H9 (cell line): ENCODE measurements around the gene ART3. TPM values are rescaled to one million over a fixed set of nuclear protein-coding genes. Genes with fewer than 3 reads are reported as not detected.

Experiments used
- DNase-seq: peaks from one replicate; pipeline ENCODE4 v3.0.0-alpha.2; 2017
- H2AFZ ChIP-seq: one replicate; pipeline ENCODE4 v1.6.1; 2013; ENCODE audit warnings: mild to moderate bottlenecking, low read length, control low read depth, moderate library complexity
- H2AK5ac ChIP-seq: 2 replicates; pipeline ENCODE4 v1.6.1; 2013; ENCODE audit warnings: low read length, control low read depth, mixed read lengths; ENCODE audit not compliant: insufficient read length
- H2BK120ac ChIP-seq: one replicate; pipeline ENCODE4 v1.6.1; 2013; ENCODE audit warnings: low read depth, mild to moderate bottlenecking, low read length, control low read depth, inconsistent platforms; ENCODE audit not compliant: poor library complexity, severe bottlenecking
- H2BK12ac ChIP-seq: 2 replicates; pipeline ENCODE4 v1.6.1; 2013; ENCODE audit warnings: low read length, control low read depth, mixed read lengths, low read depth; ENCODE audit not compliant: insufficient read length
- H2BK15ac ChIP-seq: 2 replicates; pipeline ENCODE4 v1.6.1; 2013; ENCODE audit warnings: low read depth, low read length, control low read depth
- H2BK20ac ChIP-seq: one replicate; pipeline ENCODE4 v1.6.1; 2013; ENCODE audit warnings: low read depth, mild to moderate bottlenecking, low read length, control low read depth, inconsistent platforms; ENCODE audit not compliant: poor library complexity, severe bottlenecking
- H2BK5ac ChIP-seq: 2 replicates; pipeline ENCODE4 v1.6.1; 2013; ENCODE audit warnings: low read length, control low read depth, mixed read lengths; ENCODE audit not compliant: insufficient read length
- H3K14ac ChIP-seq: 2 replicates; pipeline ENCODE4 v1.6.1; 2013; ENCODE audit warnings: low read length, control low read depth; ENCODE audit not compliant: insufficient read depth
- H3K18ac ChIP-seq: 2 replicates; pipeline ENCODE4 v1.6.1; 2013; ENCODE audit warnings: low read depth, mild to moderate bottlenecking, mixed read lengths, low read length, control low read depth; ENCODE audit not compliant: insufficient read length
- H3K23ac ChIP-seq: 2 replicates; pipeline ENCODE4 v1.6.1; 2013; ENCODE audit warnings: low read length, control low read depth, mixed read lengths, low read depth; ENCODE audit not compliant: insufficient read length
- H3K23me2 ChIP-seq: 2 replicates; pipeline ENCODE4 v1.6.1; 2013; ENCODE audit warnings: low read depth, mild to moderate bottlenecking, mixed read lengths, low read length, control low read depth; ENCODE audit not compliant: insufficient read length, poor library complexity, severe bottlenecking
- H3K27ac ChIP-seq: 2 replicates; pipeline ENCODE4 v1.5.1; 2013; ENCODE audit warnings: low read length, control low read depth, mixed read lengths, low read depth; ENCODE audit not compliant: insufficient read length
- H3K27me3 ChIP-seq: 2 replicates; pipeline ENCODE4 v1.6.1; 2013; ENCODE audit warnings: low read length, control low read depth, inconsistent platforms; ENCODE audit not compliant: insufficient read depth
- H3K4ac ChIP-seq: 2 replicates; pipeline ENCODE4 v1.6.1; 2013; ENCODE audit warnings: low read depth, mild to moderate bottlenecking, control low read depth, inconsistent platforms, low read length, moderate library complexity
- H3K4me1 ChIP-seq: 2 replicates; pipeline ENCODE4 v1.6.1; 2013; ENCODE audit warnings: low read length, control low read depth, inconsistent platforms; ENCODE audit not compliant: insufficient read depth
- H3K4me2 ChIP-seq: 2 replicates; pipeline ENCODE4 v1.6.1; 2013; ENCODE audit warnings: low read length, control low read depth, mixed read lengths; ENCODE audit not compliant: insufficient read length, insufficient read depth
- H3K56ac ChIP-seq: 2 replicates; pipeline ENCODE4 v1.6.1; 2013; ENCODE audit warnings: low read depth, mild to moderate bottlenecking, mixed read lengths, low read length, control low read depth; ENCODE audit not compliant: insufficient read length
- H3K79me1 ChIP-seq: 2 replicates; pipeline ENCODE4 v1.6.1; 2013; ENCODE audit warnings: low read depth, mild to moderate bottlenecking, moderate library complexity, low read length, control low read depth, inconsistent platforms; ENCODE audit not compliant: insufficient read depth, poor library complexity, severe bottlenecking
- H3K79me2 ChIP-seq: 2 replicates; pipeline ENCODE4 v1.6.1; 2013; ENCODE audit warnings: low read length, control low read depth, inconsistent platforms; ENCODE audit not compliant: insufficient read depth
- H3K9ac ChIP-seq: 2 replicates; pipeline ENCODE4 v1.6.1; 2013; ENCODE audit warnings: low read length, control low read depth, mixed read lengths; ENCODE audit not compliant: insufficient read length; ENCODE audit errors: extremely low read depth
- H3K9me3 ChIP-seq: one replicate; pipeline ENCODE4 v1.6.1; 2013; ENCODE audit warnings: low read depth, low read length, inconsistent platforms; ENCODE audit not compliant: control insufficient read depth
- H3T11ph ChIP-seq: one replicate; pipeline ENCODE4 v1.6.1; 2013; ENCODE audit warnings: mild to moderate bottlenecking, low read length, control low read depth, inconsistent platforms
- H4K20me1 ChIP-seq: one replicate; pipeline ENCODE4 v1.6.1; 2013; ENCODE audit not compliant: control insufficient read depth, insufficient read length, insufficient read depth
- H4K5ac ChIP-seq: 2 replicates; pipeline ENCODE4 v1.6.1; 2013; ENCODE audit warnings: low read depth, mild to moderate bottlenecking, mixed read lengths, low read length, control low read depth; ENCODE audit not compliant: insufficient read length
- H4K8ac ChIP-seq: replicated peaks from 2 replicates; pipeline ENCODE4 v1.6.1; 2013; ENCODE audit warnings: low read length, control low read depth, mixed read lengths, low read depth; ENCODE audit not compliant: insufficient read length
- H4K91ac ChIP-seq: 2 replicates; pipeline ENCODE4 v1.6.1; 2013; ENCODE audit warnings: low read depth, mild to moderate bottlenecking, moderate library complexity, mixed read lengths, low read length, control low read depth; ENCODE audit not compliant: insufficient read length
- H3K27ac Mint-ChIP-seq, 3 experiments: 2 replicates in 2 of 3; 3 replicates in 1 of 3; pipeline ENCODE4 v1.8.0; 2020 to 2021; ENCODE audit warnings: mixed read lengths in 3 of 3, mild to moderate bottlenecking in 1 of 3, moderate library complexity in 1 of 3
- H3K27me3 Mint-ChIP-seq: 2 replicates; pipeline ENCODE4 v1.8.0; 2021; ENCODE audit warnings: low read depth, mild to moderate bottlenecking, moderate library complexity, mixed read lengths
- H3K36me3 Mint-ChIP-seq, 3 experiments: 2 replicates in 2 of 3; 3 replicates in 1 of 3; pipeline ENCODE4 v1.8.0; 2020 to 2021; ENCODE audit warnings: low read depth in 3 of 3, mixed read lengths in 3 of 3; ENCODE audit not compliant: insufficient read depth in 1 of 3
- H3K4me1 Mint-ChIP-seq, 2 experiments: 2 replicates each; pipeline ENCODE4 v1.8.0; 2020; ENCODE audit warnings: mixed read lengths in 2 of 2
- H3K4me3 Mint-ChIP-seq, 2 experiments: 2 replicates in 1 of 2; 3 replicates in 1 of 2; pipeline ENCODE4 v1.8.0; 2020 to 2021; ENCODE audit warnings: mild to moderate bottlenecking in 2 of 2, mixed read lengths in 2 of 2, moderate library complexity in 1 of 2
- H3K9me3 Mint-ChIP-seq, 2 experiments: 2 replicates in 1 of 2; 3 replicates in 1 of 2; pipeline ENCODE4 v1.8.0; 2020; ENCODE audit warnings: mild to moderate bottlenecking in 2 of 2, mixed read lengths in 2 of 2, moderate library complexity in 1 of 2
- CTCF ChIP-seq: fragments of 200-600 bp; sonication (generic); conservative IDR thresholded peaks from 3 replicates; pipeline ENCODE4 v1.8.0; 2021; ENCODE audit warnings: antibody characterized with exemption, mild to moderate bottlenecking
- WGBS: extraction: QIAGEN DNeasy Blood & Tissue Kit; methylation state at CpG from one replicate; pipeline ENCODE4 v1.1.7; 2013; ENCODE audit warnings: missing lambda C conversion rate, low lambda C conversion rate, mixed read lengths; ENCODE audit not compliant: insufficient read length; ENCODE audit errors: extremely low coverage; 5-methylcytosine and 5-hydroxymethylcytosine counted together
- total RNA-seq: library from RNA; stranded (reverse); gene quantifications from 2 replicates; pipeline ENCODE4 v1.2.1, GENCODE V29; 2021

The ART3 gene
- total RNA-seq, 1 experiment from 2014 or later: 0.74 TPM

- H3K27me3 Mint-ChIP-seq: no peaks in the 10 kb centered on the region; the same call in 1 of the 2 replicates
- peak overlapping the region in 1 of 2 experiments; percentile 16; a peak in 2 of 5 replicates for H3K4me3 Mint-ChIP-seq
- no peak overlapping the region for H2BK120ac ChIP-seq
- peak; percentile 82 for TF ChIP-seq CTCF
- H4K5ac ChIP-seq: no peak overlapping the region
- H3K23me2 ChIP-seq: no peaks in the 10 kb centered on the region
- no peak overlapping the region for H4K91ac ChIP-seq
- no peak overlapping the region for H3K9ac ChIP-seq
- no peak overlapping the region for H3T11ph ChIP-seq
- no peaks in the 10 kb centered on the region for H3K27me3 ChIP-seq
- no peak overlapping the region for H3K14ac ChIP-seq
- no peak overlapping the region for H2BK5ac ChIP-seq
- H3K79me2 ChIP-seq: no peaks in the 10 kb centered on the region
- peak overlapping the region; percentile 5 for H3K4me2 ChIP-seq
- H2BK12ac ChIP-seq: no peak overlapping the region
- H3K27ac Mint-ChIP-seq: no peak overlapping the region
- H3K23ac ChIP-seq: no peak overlapping the region
- no peak overlapping the region for H3K4ac ChIP-seq
- H3K9me3 Mint-ChIP-seq: no peaks in the 10 kb centered on the region
- no peak overlapping the region for H3K18ac ChIP-seq
- no peak overlapping the region for H2BK20ac ChIP-seq
- H4K20me1 ChIP-seq: no peaks in the 10 kb centered on the region
- H2BK15ac ChIP-seq: no peak overlapping the region
- no peak overlapping the region for H2AK5ac ChIP-seq
- no peak overlapping the region for H3K56ac ChIP-seq
- H3K4me1 Mint-ChIP-seq: peaks cover 10 to 11% of the 10 kb centered on the region in 2 experiments
- H3K36me3 Mint-ChIP-seq: no peaks in the 10 kb centered on the region
- H3K4me1 ChIP-seq: no peaks in the 10 kb centered on the region
- H3K27ac ChIP-seq: no peak overlapping the region
- peak; percentile 78 for DNase-seq
- no peak overlapping the region for H2AFZ ChIP-seq
- no peaks in the 10 kb centered on the region for H3K79me1 ChIP-seq
- WGBS: no CpG with 5 or more reads among the region's 13 CpGs
- no peaks in the 10 kb centered on the region for H3K9me3 ChIP-seq
- H4K8ac ChIP-seq: no peak overlapping the region
Measured at GRCh38 chr4:76087007-76087769, 12.7 kb downstream of the ART3 start.
